HUES6 (cell line): ENCODE data around the gene OOSP4A.
"Not testable (repeated sequence)": the region's sequence is repeated elsewhere in the genome, so short reads cannot be mapped to it uniquely, and the experiment has no call there.

Source experiments
- H3K27ac ChIP-seq: 2 replicates; pipeline ENCODE4 v1.7.0; 2013; ENCODE audit warnings: low read depth, mild to moderate bottlenecking, low read length, inconsistent platforms
- H3K27me3 ChIP-seq: 2 replicates; pipeline ENCODE4 v1.6.1; 2013; ENCODE audit warnings: low read length; ENCODE audit not compliant: control insufficient read depth, insufficient read depth
- H3K36me3 ChIP-seq: 2 replicates; pipeline ENCODE4 v1.6.1; 2013; ENCODE audit warnings: low read length; ENCODE audit not compliant: control insufficient read depth, insufficient read depth
- H3K4me1 ChIP-seq: 2 replicates; pipeline ENCODE4 v1.6.1; 2013; ENCODE audit warnings: low read length; ENCODE audit not compliant: control insufficient read depth, insufficient read depth
- H3K4me3 ChIP-seq: 2 replicates; pipeline ENCODE4 v1.5.1; 2013; ENCODE audit warnings: low read depth, low read length
- H3K9ac ChIP-seq: one replicate; pipeline ENCODE4 v1.6.1; 2013; ENCODE audit warnings: mild to moderate bottlenecking, low read length
- H3K9me3 ChIP-seq: 2 replicates; pipeline ENCODE4 v1.6.1; 2013; ENCODE audit warnings: low read depth, low read length; ENCODE audit not compliant: control insufficient read depth, insufficient read depth

Gene OOSP4A

DNA sequence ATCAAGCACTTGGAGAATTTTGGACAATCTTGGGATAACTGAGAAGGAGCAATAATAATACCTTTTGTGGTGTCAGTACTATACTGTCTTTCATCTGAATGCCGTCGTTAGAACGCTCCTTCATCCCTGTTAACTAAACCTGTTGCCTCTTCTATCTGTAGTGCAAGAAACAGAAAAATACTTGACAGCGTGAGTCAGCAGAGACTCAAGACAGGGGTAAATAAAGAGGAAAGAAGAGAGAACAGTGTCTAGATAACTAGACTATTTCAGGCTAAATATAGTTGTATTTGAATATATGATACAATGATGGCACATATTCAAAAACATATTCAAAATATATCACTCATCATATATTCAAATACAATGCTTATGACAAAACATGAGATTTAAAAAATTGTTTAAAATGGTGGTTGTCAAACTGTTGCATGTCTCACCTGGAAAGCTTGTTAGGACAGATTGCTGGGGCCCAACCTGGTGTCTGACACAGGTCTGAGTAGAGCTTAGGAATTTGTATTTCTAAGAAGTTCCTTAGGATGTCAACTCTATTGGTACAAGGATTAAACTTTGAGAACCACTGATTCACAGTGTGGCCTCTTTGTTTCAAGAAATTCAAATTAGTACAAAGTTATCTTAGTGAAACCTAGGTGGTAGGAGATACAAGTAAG, 17.4 kb downstream of the OOSP4A start:
- Histone ChIP-seq H3K4me3 (no peak overlapping the region), H3K27ac (no peak overlapping the region), H3K4me1 (peaks cover 6% of the 10 kb centered on the region; the same call in 1 of the 2 replicates), H3K9ac (no peak overlapping the region), H3K27me3 (no peaks in the 10 kb centered on the region), H3K9me3 (no peaks in the 10 kb centered on the region), H3K36me3 (no peaks in the 10 kb centered on the region)

DNA sequence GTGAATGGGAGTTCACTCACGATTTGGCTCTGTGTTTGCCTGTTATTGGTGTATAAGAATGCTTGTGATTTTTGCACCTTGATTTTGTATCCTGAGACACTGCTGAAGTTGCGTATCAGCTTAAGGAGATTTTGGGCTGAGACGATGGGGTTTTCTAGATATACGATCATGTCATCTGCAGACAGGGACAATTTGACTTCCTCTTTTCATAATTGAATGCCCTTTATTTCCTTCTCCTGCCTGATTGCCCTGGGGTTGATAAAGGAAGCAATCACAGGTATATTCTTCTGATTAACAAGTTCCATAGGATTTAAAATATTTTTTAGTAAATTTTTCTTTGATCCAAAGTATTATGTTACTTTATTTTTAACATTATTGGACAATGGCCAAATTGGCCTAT, 18.2 kb downstream of the OOSP4A start:
- H3K4me3 ChIP-seq, H3K36me3 ChIP-seq, H3K9ac ChIP-seq, H3K27ac ChIP-seq, H3K9me3 ChIP-seq, H3K4me1 ChIP-seq, H3K27me3 ChIP-seq: not testable (repeated sequence)

DNA sequence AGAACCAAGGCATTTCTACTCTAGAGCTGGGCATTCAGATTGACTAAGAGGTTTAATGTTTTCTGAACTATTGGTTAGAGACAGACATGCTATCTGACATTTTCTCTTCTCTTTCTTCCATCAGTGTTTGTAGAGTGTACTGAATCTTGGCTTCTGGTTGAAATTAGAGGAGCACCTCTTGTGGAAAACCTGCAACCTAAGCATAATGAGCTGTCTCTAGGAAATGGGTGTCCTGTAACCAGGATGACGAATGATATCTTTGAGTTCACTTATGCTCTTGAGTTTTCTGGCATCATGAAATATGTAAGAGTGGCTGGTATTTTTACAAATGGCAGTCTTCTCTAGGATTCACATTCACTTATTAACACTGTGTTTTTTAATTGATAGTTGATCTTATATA, 19.4 kb downstream of the OOSP4A start:
- Histone ChIP-seq H3K36me3 (no peaks in the 10 kb centered on the region), H3K9ac (no peak overlapping the region), H3K27me3 (no peaks in the 10 kb centered on the region), H3K27ac (no peak overlapping the region), H3K9me3 (no peaks in the 10 kb centered on the region), H3K4me3 (no peak overlapping the region), H3K4me1 (peaks cover 6% of the 10 kb centered on the region; the same call in 1 of the 2 replicates)

DNA sequence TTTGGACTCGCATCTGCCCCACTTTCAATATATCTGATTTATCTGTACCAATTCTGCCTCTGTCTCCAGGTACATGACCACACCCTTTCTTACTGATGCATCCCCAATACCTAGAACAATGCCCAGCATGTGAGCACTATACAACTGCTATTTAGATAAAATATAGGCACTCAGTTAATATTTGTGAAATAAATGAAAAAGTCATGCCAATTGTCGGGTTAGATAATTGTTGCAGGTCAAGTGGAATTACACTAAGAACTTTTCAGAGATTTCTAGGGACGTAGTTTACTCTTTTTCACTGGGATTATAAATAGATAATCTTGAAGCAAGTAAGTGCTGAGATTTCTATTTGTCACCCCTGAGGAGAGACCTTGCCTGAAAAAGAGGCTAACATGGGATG, 20.5 kb downstream of the OOSP4A start:
- H3K4me1 ChIP-seq: peaks cover 6% of the 10 kb centered on the region; the same call in 1 of the 2 replicates
- H3K36me3 ChIP-seq: no peaks in the 10 kb centered on the region
- no peak overlapping the region for H3K27ac ChIP-seq
- H3K4me3 ChIP-seq: no peak overlapping the region
- H3K27me3 ChIP-seq: no peaks in the 10 kb centered on the region
- 0 out of 2 replicates have a peak, but pooled peaks cover 4% of the 10 kb centered on the region for H3K9me3 ChIP-seq
- no peak overlapping the region for H3K9ac ChIP-seq

DNA sequence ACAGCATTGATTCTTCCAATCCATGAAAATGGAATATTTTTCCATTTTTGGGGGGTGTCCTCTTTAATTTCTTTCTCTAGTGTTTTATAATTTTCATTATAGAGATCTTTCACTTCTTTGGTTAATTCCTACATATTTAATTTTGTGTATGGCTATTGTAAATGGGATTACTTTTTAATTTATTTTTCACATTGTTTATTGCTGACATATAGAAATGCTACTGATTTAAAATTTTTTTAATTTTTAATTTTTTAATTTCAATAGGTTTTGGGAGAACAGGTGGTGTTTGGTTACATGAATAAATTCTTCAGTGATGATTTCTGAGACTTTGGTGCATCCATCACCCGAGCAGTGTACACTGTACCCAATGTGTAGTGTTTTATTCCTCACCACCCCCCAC, 26.6 kb downstream of the OOSP4A start:
- no peaks in the 10 kb centered on the region for H3K36me3 ChIP-seq
- H3K27ac ChIP-seq: no peak overlapping the region
- H3K4me1 ChIP-seq: no peaks in the 10 kb centered on the region
- no peak overlapping the region for H3K9ac ChIP-seq
- H3K9me3 ChIP-seq: 0 out of 2 replicates have a peak, but pooled peaks cover 4% of the 10 kb centered on the region
- H3K4me3 ChIP-seq: no peak overlapping the region
- no peaks in the 10 kb centered on the region for H3K27me3 ChIP-seq

DNA sequence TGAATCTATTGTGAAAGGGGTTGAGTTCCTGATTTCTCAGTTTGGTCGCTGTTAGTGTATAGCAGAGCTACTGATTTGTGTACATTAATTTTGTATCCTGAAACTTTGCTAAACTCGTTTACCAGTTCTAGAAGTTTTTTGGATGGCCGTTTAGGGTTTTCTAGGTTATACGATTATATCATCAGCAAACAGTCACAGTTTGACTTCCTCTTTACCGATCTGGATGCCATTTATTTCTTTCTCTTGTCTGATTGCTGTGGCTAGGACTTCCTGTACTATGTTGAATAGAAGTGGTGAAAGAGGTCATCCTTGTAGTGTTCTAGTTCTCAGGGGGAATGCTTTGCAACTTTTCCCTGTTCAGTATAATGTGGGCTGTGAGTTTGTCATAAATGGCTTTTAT, 28.6 kb downstream of the OOSP4A start:
- no peaks in the 10 kb centered on the region for H3K4me1 ChIP-seq
- H3K27me3 ChIP-seq: no peaks in the 10 kb centered on the region
- no peak overlapping the region for H3K9ac ChIP-seq
- no peaks in the 10 kb centered on the region for H3K36me3 ChIP-seq
- H3K27ac ChIP-seq: no peak overlapping the region
- H3K4me3 ChIP-seq: no peak overlapping the region
- H3K9me3 ChIP-seq: 0 out of 2 replicates have a peak, but pooled peaks cover 4% of the 10 kb centered on the region

DNA sequence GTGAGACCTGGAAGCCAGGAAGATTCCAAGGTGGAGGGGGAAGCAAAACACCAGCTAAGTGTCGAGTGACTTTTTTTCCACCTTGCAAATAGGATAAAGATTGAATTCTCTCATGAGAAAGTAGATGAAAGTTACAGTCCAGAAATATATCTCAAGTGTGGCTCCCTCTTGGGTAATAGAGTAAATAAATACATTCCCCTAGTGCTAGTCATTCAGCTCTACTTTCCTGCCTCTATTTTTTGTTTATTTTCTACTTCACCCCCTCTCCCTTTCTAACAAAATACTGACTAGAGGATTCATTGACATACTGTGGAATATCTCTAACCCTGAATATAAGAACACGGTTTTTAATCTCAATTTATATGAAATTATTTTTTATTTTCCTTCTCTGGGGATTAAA, 34.0 kb downstream of the OOSP4A start:
- H3K4me1 ChIP-seq: no peaks in the 10 kb centered on the region
- H3K27ac ChIP-seq: no peak overlapping the region
- no peak overlapping the region for H3K9ac ChIP-seq
- no peaks in the 10 kb centered on the region for H3K27me3 ChIP-seq
- H3K4me3 ChIP-seq: no peak overlapping the region
- no peaks in the 10 kb centered on the region for H3K9me3 ChIP-seq
- no peaks in the 10 kb centered on the region for H3K36me3 ChIP-seq

DNA sequence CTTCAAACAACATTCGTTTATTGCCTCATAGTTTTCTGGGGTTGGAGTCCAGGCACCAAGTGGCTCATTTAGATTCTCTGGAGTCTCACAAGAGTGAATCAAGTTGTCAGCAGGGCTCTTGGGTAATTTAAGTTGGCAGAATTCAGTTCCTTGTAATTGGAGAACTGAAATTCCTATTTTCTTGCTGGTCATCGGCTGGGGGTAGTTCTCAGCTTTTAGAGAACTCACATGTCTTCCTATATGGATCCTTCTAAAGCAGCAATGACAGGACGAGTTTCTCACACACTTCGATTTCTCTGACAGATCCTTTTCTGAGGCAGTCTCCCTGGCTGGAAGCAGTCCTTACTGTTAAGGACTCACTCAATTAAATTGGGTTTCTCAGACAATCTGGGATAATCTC, 35.9 kb downstream of the OOSP4A start:
- Histone ChIP-seq H3K4me3 (no peak overlapping the region), H3K27ac (no peak overlapping the region)

DNA sequence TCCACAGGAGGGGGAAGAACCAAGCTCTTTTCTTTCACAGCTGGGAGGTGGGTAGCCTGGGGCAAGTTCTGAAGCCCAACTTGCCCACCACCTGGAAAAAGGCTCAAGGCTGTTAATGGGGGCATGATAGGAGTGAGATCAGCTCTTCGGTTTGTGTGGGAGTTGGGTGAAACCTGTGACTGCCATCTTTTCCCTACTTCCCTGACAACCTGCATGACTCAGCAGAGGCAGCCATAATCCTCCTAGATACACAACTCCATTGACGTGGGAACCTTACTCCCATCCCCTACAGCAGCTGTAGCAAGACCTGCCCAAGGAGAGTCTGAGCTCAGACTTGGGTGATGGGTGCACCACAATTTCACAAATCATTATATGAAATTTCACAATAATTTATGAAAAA, 39.9 kb downstream of the OOSP4A start:
- Histone ChIP-seq H3K4me3 (no peak overlapping the region), H3K27ac (no peak overlapping the region), H3K9ac (no peak overlapping the region), H3K36me3 (no peaks in the 10 kb centered on the region), H3K9me3 (no peaks in the 10 kb centered on the region), H3K4me1 (no peaks in the 10 kb centered on the region), H3K27me3 (no peaks in the 10 kb centered on the region)

More for the DNA sequence above, 35.9 kb downstream of the OOSP4A start:
- Histone ChIP-seq H3K4me1 (no peaks in the 10 kb centered on the region), H3K36me3 (no peaks in the 10 kb centered on the region), H3K9ac (no peak overlapping the region), H3K9me3 (no peaks in the 10 kb centered on the region), H3K27me3 (no peaks in the 10 kb centered on the region)

DNA sequence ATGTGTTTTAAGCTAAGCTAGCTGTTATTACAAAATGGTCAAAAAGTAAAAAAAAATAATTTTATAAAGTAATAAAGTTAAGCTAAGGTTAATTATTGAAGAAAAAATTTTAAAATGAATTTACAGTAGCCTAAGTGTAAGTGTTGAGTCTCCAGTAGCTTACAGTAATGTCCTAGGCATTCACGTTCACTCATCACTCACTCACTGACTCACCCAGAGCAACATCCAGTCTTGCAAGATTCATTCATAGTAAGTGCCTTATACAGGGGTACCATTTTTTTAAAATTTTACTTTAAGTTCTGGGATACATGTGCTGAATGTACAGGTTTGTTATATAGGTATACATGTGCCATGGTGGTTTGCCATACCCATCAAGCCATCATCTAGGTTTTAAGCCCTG, 41.5 kb downstream of the OOSP4A start:
- Histone ChIP-seq H3K27me3 (no peaks in the 10 kb centered on the region), H3K27ac (no peak overlapping the region), H3K36me3 (no peaks in the 10 kb centered on the region), H3K9me3 (no peaks in the 10 kb centered on the region), H3K9ac (no peak overlapping the region), H3K4me1 (no peaks in the 10 kb centered on the region), H3K4me3 (no peak overlapping the region)

DNA sequence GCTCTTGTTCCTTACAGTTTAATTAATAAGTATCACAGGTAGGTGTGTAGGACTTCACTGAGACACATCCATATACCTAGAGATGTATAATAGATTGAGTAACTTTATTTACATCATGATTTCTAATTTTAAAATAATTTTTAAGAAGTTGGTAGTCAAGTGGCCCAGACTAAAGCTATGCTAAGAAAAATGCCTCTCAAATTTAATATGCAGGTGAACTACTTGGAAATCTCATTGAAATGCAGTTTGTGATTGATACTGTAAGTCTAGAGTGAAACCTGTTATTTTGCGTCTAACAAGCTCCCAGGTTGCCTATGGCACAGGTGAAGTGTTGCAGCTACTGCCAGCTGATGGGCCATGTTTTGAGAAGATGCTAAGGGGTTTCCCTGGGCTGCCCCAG, 53.0 kb downstream of the OOSP4A start, which contains the start of gene OOSP4B:
Gene OOSP4B, plus strand, starts transcription at position 301 of the 400 bp plus-strand sequence.
- Histone ChIP-seq H3K27me3 (no peaks in the 10 kb centered on the region), H3K4me3 (no peak within 1 kb of the TSS), H3K4me1 (0 out of 2 replicates have a peak, but pooled peaks cover 12% of the 10 kb centered on the region), H3K27ac (no peak within 1 kb of the TSS), H3K9ac (no peak within 1 kb of the TSS), H3K9me3 (no peaks in the 10 kb centered on the region), H3K36me3 (no peaks in the 10 kb centered on the region)
